GM18867 (cell line): ENCODE results near the gene ITGA1.
A peak's percentile ranks its signal among the peaks of the same experiment; 100 is the strongest.
"Not testable (repeated sequence)": the region's sequence is repeated elsewhere in the genome, so short reads cannot be mapped to it uniquely, and the experiment has no call there.

Source experiments
- ATAC-seq: cut with Tn5 transposase; IDR thresholded peaks from one replicate; pipeline ENCODE4 v1.9.1; 2021; ENCODE audit warnings: mild to moderate bottlenecking, moderate library complexity; ENCODE audit not compliant: unreplicated experiment

Gene ITGA1

GRCh38 chr5:52800394-52801213 is 12.9 kb downstream of the ITGA1 start:
- ATAC-seq = peak; percentile 49

- ATAC-seq = no peak
Measured at GRCh38 chr5:52801329-52801728, 13.6 kb downstream of the ITGA1 start.

GRCh38 chr5:52802272-52802973 is 14.7 kb downstream of the ITGA1 start:
- no peak for ATAC-seq

GRCh38 chr5:52802974-52803336 is 15.2 kb downstream of the ITGA1 start:
- ATAC-seq = no peak

GRCh38 chr5:52804387-52804791 is 16.7 kb downstream of the ITGA1 start:
- ATAC-seq = no peak

- no peak for ATAC-seq
Measured at GRCh38 chr5:52804981-52805380, 17.3 kb downstream of the ITGA1 start.

GRCh38 chr5:52805615-52806014 is 17.9 kb downstream of the ITGA1 start:
- no peak for ATAC-seq

- no peak for ATAC-seq
Measured at GRCh38 chr5:52807037-52807436, 19.3 kb downstream of the ITGA1 start.

- ATAC-seq = no peak
Measured at GRCh38 chr5:52807723-52808122, 20.0 kb downstream of the ITGA1 start.

- ATAC-seq = no peak
Measured at GRCh38 chr5:52808316-52808901, 20.7 kb downstream of the ITGA1 start.

- no peak for ATAC-seq
Measured at GRCh38 chr5:52809884-52810283, 22.2 kb downstream of the ITGA1 start.

GRCh38 chr5:52810426-52810825 is 22.7 kb downstream of the ITGA1 start:
- no peak for ATAC-seq

GRCh38 chr5:52811067-52811749 is 23.5 kb downstream of the ITGA1 start:
- no peak for ATAC-seq

- no peak for ATAC-seq
Measured at GRCh38 chr5:52814352-52815148, 26.8 kb downstream of the ITGA1 start.

GRCh38 chr5:52817818-52818217 is 30.1 kb downstream of the ITGA1 start:
- no peak for ATAC-seq

- no peak for ATAC-seq
Measured at GRCh38 chr5:52818360-52818759, 30.6 kb downstream of the ITGA1 start.

- ATAC-seq = not testable (repeated sequence)
Measured at GRCh38 chr5:52818807-52819206, 31.1 kb downstream of the ITGA1 start.

- no peak for ATAC-seq
Measured at GRCh38 chr5:52821901-52822300, 34.2 kb downstream of the ITGA1 start.

- no peak for ATAC-seq
Measured at GRCh38 chr5:52822437-52822836, 34.7 kb downstream of the ITGA1 start.

- ATAC-seq = no peak
Measured at GRCh38 chr5:52824827-52825226, 37.1 kb downstream of the ITGA1 start.

- peak; percentile 99 for ATAC-seq
Measured at GRCh38 chr5:52825826-52826225, 38.1 kb downstream of the ITGA1 start.
